Muscle layer of colon (tissue), 2 donors: ENCODE data around the gene CLEC5A.
"Not testable (repeated sequence)": the region's sequence is repeated elsewhere in the genome, so short reads cannot be mapped to it uniquely, and the experiment has no call there.

Experiments used
- H3K27ac ChIP-seq: one replicate; pipeline ENCODE4 v1.7.0; 2013; ENCODE audit warnings: low read depth, mild to moderate bottlenecking, low read length, moderate library complexity
- H3K27me3 ChIP-seq, 2 donors: one replicate each; pipeline ENCODE4 v1.7.0; 2013; ENCODE audit warnings: low read length in 2 of 2, mild to moderate bottlenecking in 2 of 2; ENCODE audit not compliant: insufficient read depth in 2 of 2, control insufficient read depth in 1 of 2
- H3K36me3 ChIP-seq: one replicate; pipeline ENCODE4 v1.7.0; 2013; ENCODE audit warnings: mild to moderate bottlenecking, low read length; ENCODE audit not compliant: insufficient read depth
- H3K4me1 ChIP-seq: one replicate; pipeline ENCODE4 v1.7.0; 2013; ENCODE audit warnings: mild to moderate bottlenecking, low read length; ENCODE audit not compliant: insufficient read depth
- H3K4me3 ChIP-seq, 2 donors: one replicate each; pipeline ENCODE4 v1.7.0; 2013; ENCODE audit warnings: low read length in 2 of 2, low read depth in 1 of 2, mild to moderate bottlenecking in 1 of 2, moderate library complexity in 1 of 2
- H3K9ac ChIP-seq: one replicate; pipeline ENCODE4 v1.7.0; 2013; ENCODE audit warnings: low read length
- H3K9me3 ChIP-seq: one replicate; pipeline ENCODE4 v1.7.0; 2013; ENCODE audit warnings: mild to moderate bottlenecking, low read length
- donor health status: abdominal sarcoma.
- donor health status: Adenocarcinoma of cecum.

CLEC5A gene

GRCh38 chr7:141946796-141947195 lies at the start of gene CLEC5A:
Gene CLEC5A (minus strand): TSS chr7:141946974. CDS start chr7:141946292, 682 bp downstream.
- Histone ChIP-seq H3K27ac (no peak within 1 kb of the TSS), H3K36me3 (no peaks in the 10 kb centered on the region), H3K4me3 (no peak within 1 kb of the TSS), H3K9me3 (no peaks in the 10 kb centered on the region), H3K9ac (no peak within 1 kb of the TSS), H3K4me1 (no peaks in the 10 kb centered on the region), H3K27me3 (no peaks in the 10 kb centered on the region)

GRCh38 chr7:141993354-141993753 lies 46.6 kb upstream of the CLEC5A start:
- no peaks in the 10 kb centered on the region for H3K4me1 ChIP-seq
- H3K9ac ChIP-seq = no peak overlapping the region
- H3K27me3 ChIP-seq = no peaks in the 10 kb centered on the region
- no peak overlapping the region for H3K4me3 ChIP-seq
- H3K9me3 ChIP-seq = no peaks in the 10 kb centered on the region
- no peak overlapping the region for H3K27ac ChIP-seq
- H3K36me3 ChIP-seq = no peaks in the 10 kb centered on the region

DNA sequence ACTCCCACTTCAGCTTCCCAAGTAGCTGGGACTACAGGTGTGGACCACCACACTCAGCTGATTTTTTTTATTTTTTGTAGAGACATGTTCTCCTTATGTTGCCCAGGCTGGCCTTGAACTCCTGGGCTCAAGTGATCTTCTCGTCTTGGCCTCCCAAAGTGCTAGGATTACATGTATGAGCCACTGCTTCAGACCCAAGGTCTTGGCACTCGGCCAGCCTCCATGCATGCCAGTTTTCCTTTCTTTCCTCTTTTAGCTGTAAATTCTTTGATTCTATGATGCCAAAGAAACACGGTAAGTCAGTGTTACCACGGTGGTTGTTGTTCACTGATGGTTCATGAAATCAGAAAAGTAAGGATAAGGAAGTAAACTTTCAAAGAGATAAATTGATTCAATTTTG lies 45.9 kb upstream of the CLEC5A start:
- no peaks in the 10 kb centered on the region for H3K9me3 ChIP-seq
- no peak overlapping the region for H3K9ac ChIP-seq
- no peaks in the 10 kb centered on the region for H3K4me1 ChIP-seq
- no peak overlapping the region for H3K27ac ChIP-seq
- H3K36me3 ChIP-seq = no peaks in the 10 kb centered on the region
- H3K4me3 ChIP-seq = no peak overlapping the region
- no peaks in the 10 kb centered on the region for H3K27me3 ChIP-seq

DNA sequence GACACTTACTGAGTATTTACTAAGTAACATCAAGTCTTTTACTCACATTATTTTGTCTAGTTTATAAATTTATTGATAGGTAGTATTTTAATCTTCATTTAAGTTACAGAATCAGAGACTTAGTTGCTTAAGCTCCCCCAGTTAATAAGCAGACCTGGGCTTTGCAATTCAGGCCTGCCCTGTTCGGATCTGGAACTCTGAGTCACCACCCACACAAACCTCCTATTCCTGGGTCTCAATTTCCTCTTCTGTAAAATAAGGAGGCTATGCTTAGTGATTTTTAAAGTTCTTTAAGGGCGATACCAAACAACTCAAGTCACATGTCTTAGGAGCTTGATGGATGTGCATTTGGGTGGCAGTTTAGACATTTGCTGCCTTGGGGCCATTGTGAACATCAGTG lies 45.4 kb upstream of the CLEC5A start:
- H3K27me3 ChIP-seq = no peaks in the 10 kb centered on the region
- no peaks in the 10 kb centered on the region for H3K9me3 ChIP-seq
- H3K4me3 ChIP-seq = no peak overlapping the region
- H3K4me1 ChIP-seq = no peaks in the 10 kb centered on the region
- H3K9ac ChIP-seq = no peak overlapping the region
- H3K36me3 ChIP-seq = no peaks in the 10 kb centered on the region
- H3K27ac ChIP-seq = no peak overlapping the region

GRCh38 chr7:141991140-141991539 lies 44.4 kb upstream of the CLEC5A start:
- H3K27ac ChIP-seq = no peak overlapping the region

DNA sequence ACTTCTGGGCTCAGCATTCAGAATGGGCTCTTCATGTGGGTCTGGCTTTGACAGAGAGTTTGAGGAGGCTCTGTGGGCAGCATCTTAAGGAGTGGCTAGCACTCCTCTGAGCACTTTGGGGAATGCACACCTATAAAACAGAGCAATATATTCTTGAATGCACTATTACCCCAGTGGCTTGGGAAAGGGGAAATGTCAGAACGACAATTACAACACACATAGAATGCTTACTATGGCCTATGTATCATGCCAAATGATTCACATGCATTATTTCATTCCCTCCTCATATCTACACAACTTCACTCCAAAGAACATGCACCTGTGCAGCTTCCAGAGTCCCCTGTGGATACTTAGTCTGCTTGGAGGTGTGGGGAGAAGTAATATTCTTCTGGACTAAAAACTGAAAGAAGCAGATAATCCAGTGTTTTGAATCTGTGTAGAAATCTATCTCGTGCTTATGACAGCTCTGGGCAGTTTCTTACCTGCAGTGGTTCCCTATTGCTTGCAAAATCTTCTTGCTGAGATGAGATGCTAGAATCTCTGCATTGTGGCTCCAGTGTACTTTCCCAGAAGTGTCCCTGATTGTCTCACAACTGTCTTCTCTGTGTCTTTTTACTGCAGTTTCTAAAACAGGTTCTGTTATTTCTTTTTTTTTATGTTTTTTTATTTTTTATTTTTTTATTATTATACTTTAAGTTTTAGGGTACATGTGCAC lies 43.4 kb upstream of the CLEC5A start:
- Histone ChIP-seq H3K27me3 (no peaks in the 10 kb centered on the region), H3K4me1 (no peaks in the 10 kb centered on the region), H3K9me3 (no peaks in the 10 kb centered on the region), H3K4me3 (no peak overlapping the region), H3K27ac (no peak overlapping the region), H3K9ac (no peak overlapping the region), H3K36me3 (no peaks in the 10 kb centered on the region)

More at GRCh38 chr7:141991140-141991539, 44.4 kb upstream of the CLEC5A start:
- Histone ChIP-seq H3K9ac (no peak overlapping the region), H3K4me1 (no peaks in the 10 kb centered on the region), H3K36me3 (no peaks in the 10 kb centered on the region), H3K9me3 (no peaks in the 10 kb centered on the region), H3K4me3 (no peak overlapping the region), H3K27me3 (no peaks in the 10 kb centered on the region)

DNA sequence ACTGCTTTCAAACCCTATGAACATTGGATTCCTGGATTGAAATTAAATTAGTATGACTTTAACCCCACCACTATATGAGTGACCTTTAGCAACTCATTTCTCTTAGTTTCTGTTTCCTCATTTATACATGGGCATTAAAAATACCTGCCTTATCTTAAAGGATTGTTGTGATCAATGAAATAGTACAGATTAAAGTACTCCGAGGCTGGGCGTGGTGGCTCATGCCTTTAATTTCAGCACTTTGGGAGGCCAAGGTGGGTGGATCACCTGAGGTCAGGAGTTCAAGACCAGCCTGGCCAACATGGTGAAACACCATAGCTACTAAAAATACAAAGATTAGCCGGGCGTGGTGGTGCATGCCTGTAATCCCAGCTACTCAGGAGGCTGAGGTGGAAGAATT lies 41.0 kb upstream of the CLEC5A start:
- H3K4me3 ChIP-seq, H3K4me1 ChIP-seq, H3K27ac ChIP-seq, H3K9me3 ChIP-seq, H3K9ac ChIP-seq, H3K27me3 ChIP-seq, H3K36me3 ChIP-seq: not testable (repeated sequence)

- Histone ChIP-seq H3K36me3 (no peaks in the 10 kb centered on the region), H3K27me3 (no peaks in the 10 kb centered on the region), H3K9ac (no peak overlapping the region), H3K27ac (no peak overlapping the region), H3K4me1 (no peaks in the 10 kb centered on the region), H3K9me3 (no peaks in the 10 kb centered on the region), H3K4me3 (no peak overlapping the region)
Observed at GRCh38 chr7:141986923-141987322, 40.1 kb upstream of the CLEC5A start.

DNA sequence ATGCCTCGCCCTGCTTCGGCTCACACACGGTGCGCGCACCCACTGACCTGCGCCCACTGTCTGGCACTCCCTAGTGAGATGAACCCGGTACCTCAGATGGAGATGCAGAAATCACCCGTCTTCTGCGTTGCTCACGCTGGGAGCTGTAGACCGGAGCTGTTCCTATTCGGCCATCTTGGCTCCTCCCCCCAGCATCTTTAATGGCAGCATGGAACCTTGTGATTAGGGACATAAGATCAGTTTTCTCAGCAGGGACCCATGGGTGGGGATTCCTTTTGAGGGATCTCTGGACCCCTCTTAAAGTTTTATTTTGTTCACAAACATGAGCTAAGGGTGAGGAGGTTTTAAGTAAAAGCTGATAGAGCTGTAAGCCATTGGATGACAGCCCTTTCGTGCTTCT lies 39.2 kb upstream of the CLEC5A start:
- not testable (repeated sequence) for H3K9ac ChIP-seq, H3K9me3 ChIP-seq, H3K27me3 ChIP-seq, H3K4me1 ChIP-seq, H3K27ac ChIP-seq, H3K36me3 ChIP-seq, H3K4me3 ChIP-seq

- H3K4me3 ChIP-seq = no peak overlapping the region
- no peak overlapping the region for H3K27ac ChIP-seq
- H3K27me3 ChIP-seq = no peaks in the 10 kb centered on the region
- H3K36me3 ChIP-seq = no peaks in the 10 kb centered on the region
- no peaks in the 10 kb centered on the region for H3K4me1 ChIP-seq
- no peak overlapping the region for H3K9ac ChIP-seq
- H3K9me3 ChIP-seq = no peaks in the 10 kb centered on the region
Observed at GRCh38 chr7:141979568-141979967, 32.8 kb upstream of the CLEC5A start.

- no peak overlapping the region for H3K4me3 ChIP-seq
- H3K9ac ChIP-seq = no peak overlapping the region
- H3K36me3 ChIP-seq = no peaks in the 10 kb centered on the region
- H3K27ac ChIP-seq = no peak overlapping the region
- H3K4me1 ChIP-seq = no peaks in the 10 kb centered on the region
- no peaks in the 10 kb centered on the region for H3K27me3 ChIP-seq
- no peaks in the 10 kb centered on the region for H3K9me3 ChIP-seq
Observed at GRCh38 chr7:141978351-141978750, 31.6 kb upstream of the CLEC5A start.

GRCh38 chr7:141976524-141977245 lies 29.9 kb upstream of the CLEC5A start:
- Histone ChIP-seq H3K27me3 (no peaks in the 10 kb centered on the region), H3K9ac (no peak overlapping the region), H3K27ac (no peak overlapping the region), H3K4me1 (no peaks in the 10 kb centered on the region), H3K36me3 (no peaks in the 10 kb centered on the region), H3K9me3 (no peaks in the 10 kb centered on the region), H3K4me3 (no peak overlapping the region)
